GM19395 (cell line): ENCODE results near the gene ATP2A3.

ENCODE experiments used
- ATAC-seq: cut with Tn5 transposase; IDR thresholded peaks from one replicate; pipeline ENCODE4 v1.9.1; 2021; ENCODE audit warnings: mild to moderate bottlenecking, moderate library complexity; ENCODE audit not compliant: unreplicated experiment

ATP2A3 gene

GRCh38 chr17:3929764-3930163 lies 34.5 kb downstream of the ATP2A3 start:
- no peak for ATAC-seq

GRCh38 chr17:3929181-3929580 lies 35.1 kb downstream of the ATP2A3 start:
- ATAC-seq: no peak

- ATAC-seq: no peak
Measured at GRCh38 chr17:3928406-3928805, 35.8 kb downstream of the ATP2A3 start.

GRCh38 chr17:3927628-3928340 lies 36.5 kb downstream of the ATP2A3 start:
- ATAC-seq: no peak

- no peak for ATAC-seq
Measured at GRCh38 chr17:3926860-3927627, 37.2 kb downstream of the ATP2A3 start.

- ATAC-seq: no peak
Measured at GRCh38 chr17:3925684-3926485, 38.4 kb downstream of the ATP2A3 start.

- ATAC-seq: no peak
Measured at GRCh38 chr17:3924512-3925350, 39.5 kb downstream of the ATP2A3 start.

GRCh38 chr17:3923466-3924190 lies 40.6 kb downstream of the ATP2A3 start:
- ATAC-seq: no peak

GRCh38 chr17:3922765-3923164 lies 41.5 kb downstream of the ATP2A3 start:
- no peak for ATAC-seq

GRCh38 chr17:3921502-3922319 lies 42.5 kb downstream of the ATP2A3 start:
- ATAC-seq: no peak

GRCh38 chr17:3921006-3921405 lies 43.2 kb downstream of the ATP2A3 start:
- no peak for ATAC-seq

- ATAC-seq: no peak
Measured at GRCh38 chr17:3919123-3919624, 45.1 kb downstream of the ATP2A3 start.

GRCh38 chr17:3918372-3919122 lies 45.7 kb downstream of the ATP2A3 start:
- ATAC-seq: no peak

- ATAC-seq: no peak
Measured at GRCh38 chr17:3917391-3917931, 46.8 kb downstream of the ATP2A3 start.

GRCh38 chr17:3916825-3917224 lies 47.4 kb downstream of the ATP2A3 start:
- no peak for ATAC-seq

- no peak for ATAC-seq
Measured at GRCh38 chr17:3915995-3916696, 48.1 kb downstream of the ATP2A3 start, which contains the start of gene P2RX1. P2RX1 (minus strand) TSS chr17:3916465; CDS start chr17:3916225, 240 bp downstream.

GRCh38 chr17:3915581-3915994 lies 48.6 kb downstream of the ATP2A3 start:
- no peak for ATAC-seq
